ENCODE data around the gene BRI3.

Gene BRI3

DNA sequence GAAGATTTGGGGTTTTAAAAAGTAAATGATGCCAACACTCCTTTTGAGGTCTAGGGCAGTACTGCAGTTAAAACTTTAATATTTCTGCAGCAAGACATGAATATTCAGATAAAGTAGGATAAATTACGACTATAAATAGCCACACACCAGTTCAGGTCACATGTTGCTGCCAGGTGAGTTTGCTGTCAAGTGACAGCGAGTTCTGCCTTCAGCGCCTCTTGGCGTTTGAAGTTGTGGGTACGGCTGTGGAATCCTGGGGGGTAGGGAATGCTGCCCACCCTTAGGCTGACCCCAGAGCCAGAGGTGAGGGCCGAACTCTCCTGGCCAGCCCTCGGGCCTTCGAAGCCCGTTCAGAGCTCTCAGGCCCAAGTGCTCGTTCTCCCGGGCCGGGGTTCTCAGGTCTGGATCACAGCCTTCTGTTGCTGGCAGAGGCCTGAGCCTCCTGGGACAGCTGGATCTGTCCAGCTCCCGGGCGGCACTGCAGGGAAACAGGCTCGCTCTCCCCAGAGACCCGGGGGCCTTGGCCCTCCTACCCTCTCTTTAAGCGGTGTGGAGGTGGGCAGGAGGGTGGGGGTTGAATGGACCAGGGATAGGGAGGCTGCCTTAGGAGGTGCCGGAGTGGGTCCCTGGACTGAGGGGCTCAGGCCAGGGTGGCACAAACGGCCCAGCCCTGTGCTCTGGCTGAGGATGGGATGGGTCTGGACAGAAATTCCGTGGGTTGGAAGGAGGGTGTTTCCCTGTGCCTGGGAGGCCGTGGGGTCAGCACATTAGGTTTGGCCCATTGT lies 5.4 kb downstream of the BRI3 start:
- no peak for DNase-seq (ENCODE audit: low read depth in 2 of 2, low spot score in 1 of 2)

DNA sequence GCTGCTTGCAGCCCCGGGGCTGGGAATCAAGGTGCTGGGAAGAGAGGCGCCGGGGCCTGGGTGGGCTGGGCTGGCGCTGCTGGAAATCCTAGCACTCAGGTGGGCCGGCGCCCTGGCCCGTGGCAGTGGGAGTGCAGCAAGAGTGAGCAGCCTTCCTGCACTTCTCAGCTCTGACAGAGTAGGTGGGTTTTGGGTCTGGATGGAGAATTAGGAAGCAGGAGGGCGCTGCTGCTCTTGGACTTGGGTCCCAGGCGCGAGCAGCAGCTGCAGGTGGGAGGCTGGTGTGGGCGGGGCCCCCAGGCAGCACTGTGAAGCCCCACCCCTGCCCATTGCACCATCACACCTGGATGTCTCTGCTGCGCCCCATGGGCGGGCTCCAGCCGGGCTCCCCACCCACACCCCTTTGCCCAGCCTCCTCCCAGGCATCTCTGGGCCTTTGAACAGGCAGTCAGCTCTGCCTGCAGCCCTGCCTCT lies 6.0 kb downstream of the BRI3 start:
- no peak for DNase-seq (ENCODE audit: low read depth in 2 of 2, low spot score in 1 of 2)

DNA sequence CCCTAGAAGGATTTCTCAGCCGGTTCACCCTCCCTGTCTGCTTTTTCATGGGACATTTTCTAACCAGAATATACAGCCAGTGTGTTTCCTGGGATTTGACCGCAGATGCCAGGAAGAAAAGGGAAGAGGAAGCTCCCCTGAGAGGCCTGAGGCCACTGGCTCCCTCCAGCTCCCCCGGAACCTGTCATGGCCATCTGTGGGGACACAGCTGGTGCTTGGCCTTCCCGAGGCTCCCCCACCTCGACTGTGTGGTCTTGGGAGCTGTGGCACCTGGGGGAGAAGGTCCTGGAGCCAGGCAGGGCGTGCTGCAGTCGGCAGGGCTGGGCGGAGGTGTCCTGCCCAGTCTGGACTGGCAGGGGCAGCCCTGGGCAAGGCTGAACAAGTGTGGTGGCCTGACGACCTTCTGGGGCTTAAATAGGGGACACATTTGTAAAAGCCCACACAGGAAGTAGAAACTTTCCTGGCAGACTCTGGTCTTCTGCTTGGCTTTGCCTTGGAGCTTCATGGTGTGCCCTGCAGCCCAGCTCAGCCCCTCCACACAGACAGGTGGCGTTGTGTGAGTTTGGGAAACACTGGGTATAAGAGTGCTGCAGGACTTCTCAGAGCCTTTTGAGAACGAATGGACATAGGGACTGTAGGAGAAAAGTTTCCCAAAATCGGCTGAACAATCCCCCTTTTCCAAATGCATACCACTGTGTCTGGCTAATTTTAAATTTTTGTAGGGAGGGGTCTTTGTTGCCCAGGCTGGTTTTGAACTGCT lies 6.8 kb downstream of the BRI3 start:
- DNase-seq (ENCODE audit: low read depth in 2 of 2, low spot score in 1 of 2), result no peak

DNA sequence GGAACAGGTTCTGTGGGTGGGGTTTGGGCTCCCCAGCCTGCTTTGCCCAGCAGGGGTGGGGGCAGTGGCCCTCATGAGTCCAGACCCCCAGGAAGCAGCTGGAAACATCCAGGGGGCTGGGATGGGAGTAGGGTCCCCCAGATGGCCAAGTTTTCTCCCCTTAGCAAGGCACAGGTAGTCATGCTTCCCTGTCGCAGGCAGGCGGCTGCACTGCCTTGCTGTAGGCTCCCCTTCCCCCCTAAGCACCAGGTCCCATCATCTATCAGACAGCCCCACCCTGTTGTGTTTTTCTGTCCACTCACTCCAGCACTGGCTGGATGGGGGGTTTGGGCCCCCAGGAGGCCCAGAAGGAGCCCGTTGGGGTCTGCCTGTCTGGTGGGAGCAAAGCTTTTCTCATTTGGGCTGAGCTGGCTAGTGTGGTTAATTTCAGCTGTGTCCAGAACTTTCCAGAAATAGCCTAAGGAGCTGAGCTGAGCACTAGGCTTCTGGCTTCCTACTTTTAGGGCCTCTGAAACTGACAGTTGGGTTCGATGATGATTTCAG lies 7.9 kb downstream of the BRI3 start:
- DNase-seq (ENCODE audit: low read depth in 2 of 2, low spot score in 1 of 2), result no peak

DNA sequence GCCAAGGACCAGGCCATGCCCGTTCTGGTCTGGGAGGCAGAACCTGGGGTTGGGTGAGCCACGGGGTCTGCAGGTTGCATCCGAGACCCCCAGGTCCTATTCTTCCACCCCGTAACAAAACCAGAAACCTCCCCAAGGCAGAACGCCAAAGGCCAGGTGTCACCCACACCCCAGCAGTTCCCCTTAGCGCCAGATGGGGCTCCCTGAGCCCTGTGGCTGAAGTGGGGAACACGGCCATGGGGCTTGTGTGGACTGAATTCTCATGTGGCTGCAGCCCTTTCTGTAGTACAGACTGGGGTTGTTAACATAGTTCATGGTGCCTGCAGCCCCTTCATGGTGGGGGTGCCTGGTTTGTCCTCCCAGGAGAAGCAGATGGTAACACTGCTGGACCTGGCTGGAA lies 10.2 kb downstream of the BRI3 start:
- no peak for DNase-seq (ENCODE audit: low read depth in 2 of 2, low spot score in 1 of 2)

DNA sequence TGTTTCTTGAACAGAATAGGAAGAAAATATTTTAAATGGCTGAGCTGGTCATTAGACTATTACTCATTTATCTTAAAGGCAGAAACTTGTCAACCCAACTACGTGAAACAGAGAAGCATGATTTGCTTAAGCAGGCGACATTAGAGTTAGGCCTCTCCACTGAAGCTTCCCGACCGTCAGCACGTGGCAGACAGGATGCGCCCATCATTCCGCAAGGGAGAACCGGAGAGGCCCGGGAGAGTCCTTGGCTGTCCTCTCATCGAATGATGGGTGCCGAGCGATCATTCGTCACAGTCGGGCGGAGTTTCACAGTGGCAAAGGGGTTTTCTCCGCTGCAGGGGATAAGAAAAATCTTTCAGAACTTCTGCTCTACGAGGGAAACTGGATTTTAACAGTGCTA lies 11.8 kb downstream of the BRI3 start:
- no peak for DNase-seq (ENCODE audit: low read depth in 2 of 2, low spot score in 1 of 2)

DNA sequence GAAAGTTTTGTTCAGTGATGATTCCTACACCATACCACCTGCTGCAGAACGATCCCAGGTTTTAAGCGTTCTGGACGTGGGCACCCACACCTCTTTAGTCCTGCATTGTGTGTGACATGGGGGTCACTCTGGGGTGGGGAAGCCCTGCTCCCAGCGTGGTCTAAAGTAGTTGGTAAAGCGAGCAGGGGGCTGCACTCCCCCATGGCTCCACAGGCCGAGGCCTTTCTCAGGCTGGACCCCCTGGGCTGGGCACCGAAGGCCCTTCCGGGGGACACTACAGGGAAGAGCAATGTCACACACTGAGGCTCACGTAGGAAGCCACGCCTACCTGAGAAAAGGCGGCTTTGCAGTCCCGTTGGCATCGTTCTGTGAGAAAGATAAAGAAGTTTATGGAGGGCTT lies 12.3 kb downstream of the BRI3 start:
- DNase-seq (ENCODE audit: low read depth in 2 of 2, low spot score in 1 of 2), result no peak

DNA sequence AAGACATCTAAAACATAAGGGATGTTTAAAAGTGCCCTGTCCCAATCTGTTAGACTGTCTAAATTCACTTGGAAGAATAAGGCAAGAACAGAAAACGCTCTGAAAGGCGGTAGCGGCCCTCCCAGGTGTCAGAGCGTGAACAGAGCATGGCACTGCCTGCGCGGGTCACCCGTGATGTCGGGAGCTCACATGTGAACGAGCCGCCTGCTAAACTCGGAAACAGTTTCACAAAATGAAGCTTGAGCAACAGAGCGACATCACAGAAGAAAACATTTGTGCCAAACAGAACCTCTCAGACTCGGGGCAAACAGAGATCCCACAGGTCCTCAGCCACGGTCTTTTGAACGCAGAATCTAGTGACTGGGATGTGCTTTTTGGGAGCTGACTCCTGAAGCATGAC lies 12.8 kb downstream of the BRI3 start:
- DNase-seq (ENCODE audit: low read depth in 2 of 2, low spot score in 1 of 2), result no peak

DNA sequence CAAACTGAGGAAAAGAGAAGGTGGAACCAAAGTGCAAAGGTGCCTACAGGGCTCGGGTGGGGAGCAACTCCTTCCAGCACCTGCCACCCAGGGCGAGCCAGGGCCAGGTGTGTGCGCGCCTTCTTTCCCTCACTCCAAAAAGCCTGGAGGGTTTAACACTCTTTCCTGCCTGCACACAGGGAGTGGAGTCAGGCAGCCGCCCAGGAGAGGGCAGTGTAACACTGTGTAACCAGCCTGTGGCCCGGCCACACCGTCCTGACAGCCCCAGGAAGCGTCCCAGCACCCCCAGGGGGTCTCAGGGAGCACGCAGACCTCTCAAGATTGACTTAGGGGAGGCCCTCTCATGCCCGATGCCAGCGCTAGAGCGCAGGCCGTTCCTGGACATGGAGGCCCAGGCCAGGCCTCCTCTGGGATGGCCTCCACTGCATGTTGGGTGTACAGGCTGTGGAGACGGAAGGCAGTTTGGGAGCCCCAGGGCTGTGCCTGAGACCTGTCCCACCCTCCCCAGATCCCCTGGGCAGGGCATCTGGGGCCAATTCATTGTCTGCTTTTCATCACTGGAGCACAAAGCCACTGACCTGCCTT lies 13.4 kb downstream of the BRI3 start:
- no peak for DNase-seq (ENCODE audit: low read depth in 2 of 2, low spot score in 1 of 2)

DNA sequence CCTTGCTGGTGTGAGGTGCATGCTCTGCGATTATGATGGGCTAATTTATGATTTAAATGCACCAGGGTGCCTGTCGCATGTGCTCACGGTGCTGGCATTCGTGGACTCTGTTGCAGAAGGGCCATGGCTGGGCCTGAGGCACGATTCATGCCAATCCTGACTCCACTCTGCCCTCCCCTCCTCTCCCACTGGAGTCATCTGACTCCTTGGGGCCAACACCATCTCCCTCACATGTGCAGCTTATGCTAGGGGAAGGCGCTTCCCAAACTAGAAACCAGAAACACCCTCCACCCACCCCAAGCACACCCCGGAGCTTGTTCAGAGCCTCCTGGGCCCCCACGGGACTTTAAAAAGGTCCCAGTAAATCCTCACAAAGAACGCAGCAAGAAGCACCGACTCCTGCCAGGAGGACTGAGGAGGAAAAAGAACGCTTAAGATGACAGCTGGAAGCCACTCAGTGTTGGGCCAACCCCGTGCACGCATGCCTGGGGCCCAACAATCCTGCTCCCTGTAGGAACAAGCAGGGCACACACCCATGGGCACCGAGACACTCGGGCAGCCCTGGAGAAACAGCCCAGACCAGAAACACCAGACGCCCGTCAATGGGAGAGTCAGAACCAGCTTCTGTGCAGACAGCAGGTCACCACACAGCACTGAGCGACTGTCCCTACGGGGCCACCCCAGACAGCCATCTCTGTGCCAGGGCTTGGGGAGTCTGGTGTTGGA lies 14.1 kb downstream of the BRI3 start:
- DNase-seq (ENCODE audit: low read depth in 2 of 2, low spot score in 1 of 2), result no peak

DNA sequence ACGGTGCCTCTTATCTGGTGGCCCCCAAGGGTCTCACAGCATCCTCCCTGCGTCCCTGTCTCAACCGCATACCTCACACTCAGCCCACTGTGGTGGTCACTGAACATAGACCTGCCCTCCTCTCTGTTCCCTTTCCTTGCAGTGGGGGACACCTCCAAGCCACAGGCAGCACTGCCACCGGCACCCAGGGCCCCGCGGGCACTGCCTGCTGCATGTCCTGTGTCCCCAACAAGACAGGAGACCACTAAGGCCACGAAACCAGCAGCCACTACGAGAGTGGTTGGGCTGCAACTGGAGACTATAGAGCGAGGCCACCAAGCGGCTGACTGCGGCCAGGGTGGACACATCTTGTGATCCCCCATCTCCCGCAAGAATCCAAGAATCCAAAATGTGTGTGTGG lies 15.3 kb downstream of the BRI3 start:
- DNase-seq (ENCODE audit: low read depth in 2 of 2, low spot score in 1 of 2), result no peak

DNA sequence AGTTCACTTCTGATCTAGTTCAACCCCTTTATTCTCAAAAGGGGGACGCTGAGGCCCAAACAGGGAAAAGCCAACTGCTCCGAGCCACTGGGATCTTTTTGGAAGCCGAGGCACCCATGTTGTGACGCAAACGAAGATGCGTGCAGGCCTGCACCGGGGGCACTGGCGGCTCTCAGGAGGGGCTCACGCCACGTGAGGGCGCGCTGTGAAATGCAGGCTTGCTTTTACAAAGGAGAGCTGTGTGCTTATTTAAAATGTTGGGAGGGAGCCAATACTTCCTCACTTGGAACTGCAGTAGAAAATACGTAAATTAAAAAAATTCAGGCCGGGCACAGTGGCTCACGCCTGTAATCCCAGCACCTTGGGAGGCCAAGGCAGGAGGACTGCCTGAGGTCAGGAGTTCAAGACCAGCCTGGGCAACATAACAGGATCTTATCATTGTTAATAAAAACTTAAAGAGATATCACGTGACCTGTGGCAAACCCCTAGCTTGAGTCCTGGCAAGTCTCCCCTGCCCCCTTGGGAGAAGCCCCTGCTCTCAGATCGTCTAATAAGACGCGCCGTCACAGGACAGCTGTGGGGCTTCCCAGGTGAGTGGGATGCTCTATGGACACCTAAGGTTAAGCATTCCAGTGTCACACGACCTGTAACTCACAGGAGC lies 16.3 kb downstream of the BRI3 start:
- no peak for DNase-seq (ENCODE audit: low read depth in 2 of 2, low spot score in 1 of 2)

DNA sequence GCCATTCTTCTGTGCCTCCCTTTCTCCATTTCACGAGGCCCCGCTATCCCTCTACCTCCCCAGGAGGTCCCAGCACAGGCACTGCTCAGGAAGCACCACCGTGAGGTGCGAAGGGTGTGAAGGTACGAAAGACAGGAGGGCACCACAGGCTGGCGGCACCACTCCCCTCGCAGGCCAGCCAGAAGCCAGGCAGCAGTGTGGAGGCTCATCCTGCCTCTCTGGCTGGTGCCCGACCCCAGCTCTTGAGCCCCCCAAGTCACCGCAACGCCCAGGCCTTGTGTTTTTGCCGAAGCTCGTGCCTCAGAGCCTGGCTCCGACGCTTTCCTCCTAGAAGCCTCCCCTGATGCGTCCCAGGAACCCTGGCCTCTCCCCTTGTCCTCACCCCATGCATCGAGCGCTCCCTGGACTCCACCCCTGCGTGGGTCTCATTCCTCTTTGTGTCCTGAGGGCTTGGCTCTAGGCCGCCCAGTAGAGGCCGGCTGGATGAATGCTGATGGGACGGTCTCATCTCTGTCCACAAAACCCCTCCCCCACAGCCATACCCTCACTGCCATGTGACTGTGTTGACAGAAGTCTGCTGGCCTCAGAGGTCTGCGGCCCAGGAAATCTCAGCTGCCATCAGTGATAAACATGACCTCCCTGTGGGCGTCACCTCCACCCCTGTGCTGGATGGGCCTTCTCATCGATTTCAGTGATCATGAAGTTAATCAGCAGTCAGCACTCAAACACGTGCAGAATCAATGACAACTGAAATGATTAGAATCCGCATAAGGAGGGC lies 19.3 kb downstream of the BRI3 start:
- DNase-seq (ENCODE audit: low read depth in 2 of 2, low spot score in 1 of 2), result no peak

DNA sequence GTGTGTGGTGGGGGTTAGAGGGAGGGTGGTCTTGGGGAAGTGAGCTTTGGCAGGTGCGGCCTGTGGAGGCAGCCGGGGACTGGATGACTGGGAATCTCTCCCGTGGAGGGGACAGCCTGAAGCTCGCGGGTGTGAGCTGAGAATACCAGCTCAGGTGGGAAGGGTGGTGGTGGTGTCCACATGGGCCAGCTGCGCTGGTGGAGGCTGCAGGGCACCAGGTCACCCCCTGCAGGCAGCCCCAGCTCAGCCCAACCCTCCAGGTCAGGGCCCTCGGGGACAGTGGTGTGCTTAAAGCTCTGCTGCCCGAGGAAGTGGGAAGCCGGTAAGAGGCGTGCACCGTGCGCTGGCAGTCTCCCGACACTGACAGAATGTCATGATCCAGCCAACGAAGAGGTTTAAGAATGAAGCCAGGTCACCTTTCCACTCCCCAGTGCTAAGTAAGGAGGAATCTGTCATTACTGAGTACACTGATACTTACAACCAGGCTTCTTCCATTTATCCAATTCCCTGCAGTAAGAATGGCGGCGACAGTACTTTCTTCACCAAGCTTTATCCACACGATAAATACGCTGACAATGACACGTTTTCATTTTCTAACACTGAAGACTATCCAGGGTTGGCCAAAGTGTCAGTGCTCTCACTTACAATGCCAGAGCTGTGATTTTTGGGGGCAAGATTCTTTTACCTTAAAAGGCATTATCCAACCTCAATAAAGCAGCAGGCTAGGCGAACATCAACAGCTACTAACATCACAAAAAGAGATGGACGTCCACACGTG lies 20.4 kb downstream of the BRI3 start:
- DNase-seq (ENCODE audit: low read depth in 2 of 2, low spot score in 1 of 2), result no peak

DNA sequence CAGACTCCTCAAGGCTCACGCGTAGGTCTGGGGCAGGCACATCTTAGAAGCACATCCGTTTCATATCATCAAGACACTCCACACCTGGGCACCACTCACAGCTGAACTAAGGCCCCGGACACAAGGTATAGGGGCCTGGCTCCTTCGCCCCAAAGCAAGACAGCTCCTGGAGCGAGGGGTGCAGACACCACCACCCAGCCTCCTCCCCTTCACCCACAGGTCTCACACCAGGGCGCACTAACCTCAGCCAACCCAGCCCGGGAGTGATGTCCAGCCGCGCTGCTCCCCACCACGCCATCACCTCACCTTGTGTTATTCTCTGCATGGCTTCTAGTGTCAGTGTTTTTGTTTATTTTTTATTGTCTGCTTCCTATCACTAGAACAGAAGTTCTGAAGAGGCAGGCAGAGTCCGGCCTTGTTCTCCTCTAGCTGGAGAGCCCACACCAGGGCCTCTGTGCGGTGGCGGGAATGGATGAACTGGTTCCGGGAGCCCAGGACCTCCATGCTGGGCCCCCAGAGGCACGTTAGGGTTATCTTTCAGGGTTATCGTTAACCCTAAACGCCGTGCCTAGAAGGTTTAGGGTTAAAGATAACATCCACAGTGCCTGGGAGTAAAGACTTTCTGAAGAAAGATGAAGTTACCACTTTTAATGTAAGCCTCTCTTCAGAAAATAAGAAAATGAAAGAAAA lies 21.8 kb downstream of the BRI3 start:
- DNase-seq (ENCODE audit: low read depth in 2 of 2, low spot score in 1 of 2), result no peak

DNA sequence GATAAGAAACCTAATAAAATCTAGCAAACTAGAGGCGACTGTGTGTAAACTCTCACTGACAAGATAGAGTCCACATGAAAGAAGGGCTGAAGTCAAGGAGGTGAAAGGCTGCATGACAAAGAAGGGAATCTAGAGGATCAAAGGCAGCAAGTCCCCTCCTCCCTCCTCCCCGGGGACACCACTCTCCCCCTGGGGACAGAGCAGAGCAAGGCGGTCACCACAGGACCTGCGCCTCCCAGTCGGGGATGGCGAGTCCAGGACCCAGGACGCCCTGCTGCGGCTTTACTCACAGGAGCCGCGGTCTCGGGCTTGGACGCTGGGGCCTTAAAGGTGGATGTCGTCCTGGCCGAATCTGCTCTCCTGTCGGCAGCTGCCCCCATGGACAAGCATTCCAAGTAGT lies 22.4 kb downstream of the BRI3 start:
- DNase-seq (ENCODE audit: low read depth in 2 of 2, low spot score in 1 of 2), result no peak

DNA sequence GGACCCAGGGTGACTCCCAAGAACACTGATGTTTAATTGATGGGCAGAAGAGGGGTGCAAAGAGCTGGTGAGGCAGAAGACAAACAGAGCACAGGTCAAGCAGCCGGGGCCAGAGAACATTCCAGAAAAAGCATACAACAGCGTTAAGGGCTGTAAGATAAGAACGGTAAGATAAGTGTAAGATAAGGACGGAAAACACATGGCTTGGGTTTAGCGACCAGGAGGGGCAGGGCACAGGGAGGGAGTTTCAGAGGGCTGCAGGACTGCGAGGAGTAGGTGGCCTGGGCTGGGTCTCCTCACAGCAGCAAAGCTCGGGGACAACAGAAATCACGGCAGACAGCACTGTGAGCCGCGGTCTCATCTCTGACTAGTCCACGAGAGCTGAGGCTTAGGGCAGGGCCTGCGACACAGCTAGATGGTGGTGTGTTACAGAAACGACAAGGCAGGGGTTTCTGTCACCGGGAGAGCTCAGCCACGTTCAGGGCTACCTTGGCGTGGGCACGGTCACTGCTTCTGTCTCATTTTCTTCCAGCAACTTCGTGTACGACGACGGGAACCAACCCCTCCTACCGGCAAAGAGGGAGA lies 24.6 kb downstream of the BRI3 start:
- no peak for DNase-seq (ENCODE audit: low read depth in 2 of 2, low spot score in 1 of 2)

DNA sequence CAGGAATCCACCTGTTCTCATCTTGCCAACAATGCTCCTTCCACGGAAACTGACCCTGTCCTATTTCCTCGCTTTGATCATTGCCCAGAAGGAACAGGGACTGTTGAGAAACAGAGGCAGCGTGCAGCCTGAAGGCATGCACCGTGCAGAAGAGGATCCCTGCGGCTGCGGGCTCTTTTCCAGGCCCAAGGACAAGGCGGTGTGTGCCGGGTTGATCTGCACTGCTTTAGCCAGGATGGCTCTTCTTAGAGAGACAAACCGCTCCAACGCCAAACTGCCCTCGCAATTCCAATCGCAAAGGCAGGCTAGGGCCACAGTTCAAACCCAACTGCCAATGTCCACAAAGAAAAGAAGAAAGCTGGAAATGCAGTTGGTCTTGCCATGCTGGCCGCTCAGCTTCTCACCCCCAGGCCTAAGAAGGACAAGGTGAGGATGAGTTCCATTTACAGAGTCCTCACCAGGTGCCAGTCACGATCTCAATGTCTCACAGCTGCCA lies 26.5 kb downstream of the BRI3 start:
- DNase-seq (ENCODE audit: low read depth in 2 of 2, low spot score in 1 of 2), result no peak
